GM23248 (cell line): ENCODE measurements around the gene DCLK3. TPM values are rescaled to one million over a fixed set of nuclear protein-coding genes. Genes with fewer than 3 reads are reported as not detected.

Experiments used
- DNase-seq: peaks from one replicate; pipeline ENCODE4 v3.0.0-alpha.2; 2015
- H2AFZ ChIP-seq: fragments of 200-600 bp; sonication (generic); 2 replicates; pipeline ENCODE4 v1.6.1; 2016; ENCODE audit warnings: antibody characterized with exemption
- H3F3A ChIP-seq: fragments of 200-600 bp; sonication (generic); 2 replicates; pipeline ENCODE4 v1.6.1; 2016; ENCODE audit warnings: mild to moderate bottlenecking, antibody characterized with exemption, mixed run types; ENCODE audit not compliant: insufficient read depth
- H3K27ac ChIP-seq: fragments of 200-600 bp; sonication (generic); 2 replicates; pipeline ENCODE4 v1.5.1; 2016; ENCODE audit warnings: mild to moderate bottlenecking
- H3K27me3 ChIP-seq: fragments of 200-600 bp; sonication (generic); replicated peaks from 2 replicates; pipeline ENCODE4 v1.6.1; 2016; ENCODE audit warnings: mild to moderate bottlenecking; ENCODE audit not compliant: insufficient read depth
- H3K36me3 ChIP-seq: fragments of 200-600 bp; sonication (generic); 2 replicates; pipeline ENCODE4 v1.6.1; 2016; ENCODE audit warnings: low read depth, mild to moderate bottlenecking
- H3K4me1 ChIP-seq: fragments of 200-600 bp; sonication (generic); 2 replicates; pipeline ENCODE4 v1.6.1; 2016; ENCODE audit warnings: mild to moderate bottlenecking; ENCODE audit not compliant: insufficient read depth
- H3K4me2 ChIP-seq: fragments of 200-600 bp; sonication (generic); one replicate; pipeline ENCODE4 v1.6.1; 2016; ENCODE audit warnings: mild to moderate bottlenecking; ENCODE audit not compliant: unreplicated experiment
- H3K4me3 ChIP-seq: fragments of 200-600 bp; sonication (generic); 2 replicates; pipeline ENCODE4 v1.5.1; 2016; ENCODE audit warnings: mild to moderate bottlenecking
- H3K79me2 ChIP-seq: fragments of 200-600 bp; sonication (generic); 2 replicates; pipeline ENCODE4 v1.6.1; 2016; ENCODE audit warnings: mild to moderate bottlenecking; ENCODE audit not compliant: insufficient read depth
- H3K9ac ChIP-seq: fragments of 200-600 bp; sonication (generic); 2 replicates; pipeline ENCODE4 v1.6.1; 2016; ENCODE audit warnings: mild to moderate bottlenecking
- H3K9me2 ChIP-seq: fragments of 200-600 bp; sonication (generic); 2 replicates; pipeline ENCODE4 v1.6.1; 2016; ENCODE audit warnings: mixed run types, mild to moderate bottlenecking, moderate library complexity; ENCODE audit not compliant: insufficient read depth
- H3K9me3 ChIP-seq: fragments of 200-600 bp; sonication (generic); one replicate; pipeline ENCODE4 v1.6.1; 2017; ENCODE audit warnings: low read depth
- H4K20me1 ChIP-seq: fragments of 200-600 bp; sonication (generic); 2 replicates; pipeline ENCODE4 v1.6.0; 2016; ENCODE audit not compliant: insufficient read depth
- EZH2 ChIP-seq: fragments of 200-600 bp; sonication (generic); IDR thresholded peaks from 2 replicates; pipeline ENCODE4 v1.6.1; 2018; ENCODE audit warnings: antibody characterized with exemption, mild to moderate bottlenecking; ENCODE audit not compliant: insufficient read depth, poor library complexity, severe bottlenecking
- EZH2phosphoT487 ChIP-seq: fragments of 200-600 bp; sonication (generic); IDR thresholded peaks from 2 replicates; pipeline ENCODE4 v1.6.1; 2018; ENCODE audit warnings: antibody characterized with exemption, moderate library complexity, mild to moderate bottlenecking, low read depth; ENCODE audit not compliant: insufficient read depth
- WGBS, 2 experiments: methylation state at CpG; one replicate each; pipeline ENCODE4 v1.1.6; 2015 to 2017; ENCODE audit warnings: low lambda C conversion rate in 2 of 2, low coverage in 1 of 2; ENCODE audit errors: missing lambda C conversion rate in 2 of 2; 5-methylcytosine and 5-hydroxymethylcytosine counted together
- in situ Hi-C: fragments of 300-500 bp; cut with MboI; formaldehyde crosslinking; loops from 2 replicates; pipeline ENCODE4 v1.15.0; 2020
- polyA plus RNA-seq: library from polyadenylated mRNA; unstranded; fragments of >200 nt; fragmentation: Nextera tagmentation; extraction: Ambion mirVana; gene quantifications from 2 replicates; pipeline ENCODE4 v1.2.1, GENCODE V29; 2016
- total RNA-seq: library from RNA; depleted of rRNA; stranded (reverse); fragments of >200 nt; shearing (Covaris generic); gene quantifications from 2 replicates; pipeline ENCODE4 v1.2.3, GENCODE V29; 2014

Gene DCLK3
- total and polyA plus RNA-seq, 2 experiments from 2014 or later = under 0.01 TPM; not detected in 1

- H2AFZ ChIP-seq = no peak overlapping the region
- no peaks in the 10 kb centered on the region for H3K79me2 ChIP-seq
- no peak for TF ChIP-seq EZH2
- TF ChIP-seq EZH2phosphoT487 = no peak
- no peaks in the 10 kb centered on the region for H3K36me3 ChIP-seq
- no peaks in the 10 kb centered on the region for H3K4me1 ChIP-seq
- no peak overlapping the region for H3K4me2 ChIP-seq
- H4K20me1 ChIP-seq = no peaks in the 10 kb centered on the region
- H3K9ac ChIP-seq = no peak overlapping the region
- H3K4me3 ChIP-seq = no peak overlapping the region
- 11 to 14% methylated on average over 6 of the region's 6 CpGs for WGBS, 2 experiments
- H3K27me3 ChIP-seq = peaks cover 15% of the 10 kb centered on the region
- in situ Hi-C loops = no loop called here
- H3K9me2 ChIP-seq = no peaks in the 10 kb centered on the region
- no peak overlapping the region for H3K27ac ChIP-seq
- no peak for DNase-seq
- no peaks in the 10 kb centered on the region for H3K9me3 ChIP-seq
- H3F3A ChIP-seq = no peaks in the 10 kb centered on the region
Observed at GRCh38 chr3:36750737-36751136, 13.6 kb downstream of the DCLK3 start.

- Histone ChIP-seq H3K79me2 (no peaks in the 10 kb centered on the region), H3F3A (no peaks in the 10 kb centered on the region), H3K9me3 (no peaks in the 10 kb centered on the region), H3K9ac (no peak overlapping the region), H3K27ac (no peak overlapping the region), H3K4me2 (no peak overlapping the region), H3K4me1 (no peaks in the 10 kb centered on the region), H4K20me1 (no peaks in the 10 kb centered on the region), H2AFZ (no peak overlapping the region), H3K27me3 (peaks cover 7% of the 10 kb centered on the region; the same call in 1 of the 2 replicates), H3K9me2 (no peaks in the 10 kb centered on the region), H3K36me3 (no peaks in the 10 kb centered on the region), H3K4me3 (no peak overlapping the region)
- TF ChIP-seq EZH2 (no peak), EZH2phosphoT487 (no peak)
- WGBS, 2 experiments = 66 to 71% methylated on average over 6 of the region's 6 CpGs
- in situ Hi-C loops = no loop called here
- DNase-seq = no peak
Observed at GRCh38 chr3:36744763-36745162, 19.6 kb downstream of the DCLK3 start.

- TF ChIP-seq EZH2 (no peak), EZH2phosphoT487 (no peak)
- WGBS, 2 experiments = 25 to 46% methylated on average over 2 of the region's 2 CpGs
- H3F3A ChIP-seq = no peaks in the 10 kb centered on the region
- no peaks in the 10 kb centered on the region for H3K79me2 ChIP-seq
- H3K27ac ChIP-seq = no peak overlapping the region
- H3K9me2 ChIP-seq = no peaks in the 10 kb centered on the region
- no peak overlapping the region for H2AFZ ChIP-seq
- no peaks in the 10 kb centered on the region for H4K20me1 ChIP-seq
- in situ Hi-C loops = no loop called here
- DNase-seq = no peak
- peaks cover 3% of the 10 kb centered on the region; the same call in 1 of the 2 replicates for H3K27me3 ChIP-seq
- no peaks in the 10 kb centered on the region for H3K4me1 ChIP-seq
- no peak overlapping the region for H3K9ac ChIP-seq
- no peak overlapping the region for H3K4me2 ChIP-seq
- H3K9me3 ChIP-seq = no peaks in the 10 kb centered on the region
- H3K4me3 ChIP-seq = no peak overlapping the region
- H3K36me3 ChIP-seq = no peaks in the 10 kb centered on the region
Observed at GRCh38 chr3:36743826-36744225, 20.5 kb downstream of the DCLK3 start.

GRCh38 chr3:36741285-36741684, 23.1 kb downstream of the DCLK3 start:
- Histone ChIP-seq H3K27me3 (peaks cover 3% of the 10 kb centered on the region; the same call in 1 of the 2 replicates), H3K9me2 (no peaks in the 10 kb centered on the region), H3K9me3 (no peaks in the 10 kb centered on the region), H2AFZ (no peak overlapping the region), H3K79me2 (no peaks in the 10 kb centered on the region), H4K20me1 (no peaks in the 10 kb centered on the region), H3K9ac (no peak overlapping the region), H3K36me3 (no peaks in the 10 kb centered on the region), H3K4me3 (no peak overlapping the region), H3K4me2 (no peak overlapping the region), H3K27ac (no peak overlapping the region), H3F3A (no peaks in the 10 kb centered on the region), H3K4me1 (no peaks in the 10 kb centered on the region)
- peak; percentile 29 for DNase-seq
- WGBS, 2 experiments = 63 to 68% methylated on average over 2 of the region's 2 CpGs
- TF ChIP-seq EZH2 = no peak
- TF ChIP-seq EZH2phosphoT487 = no peak
- in situ Hi-C loops = no loop called here

GRCh38 chr3:36740787-36741186, 23.6 kb downstream of the DCLK3 start:
- DNase-seq = no peak
- Histone ChIP-seq H3F3A (no peaks in the 10 kb centered on the region), H3K4me3 (no peak overlapping the region), H3K4me1 (no peaks in the 10 kb centered on the region), H3K36me3 (no peaks in the 10 kb centered on the region), H3K4me2 (no peak overlapping the region), H3K9me2 (no peaks in the 10 kb centered on the region), H3K27me3 (peaks cover 3% of the 10 kb centered on the region; the same call in 1 of the 2 replicates), H4K20me1 (no peaks in the 10 kb centered on the region), H3K9me3 (no peaks in the 10 kb centered on the region), H2AFZ (no peak overlapping the region), H3K9ac (no peak overlapping the region), H3K27ac (no peak overlapping the region), H3K79me2 (no peaks in the 10 kb centered on the region)
- TF ChIP-seq EZH2 = no peak
- TF ChIP-seq EZH2phosphoT487 = no peak
- WGBS, 2 experiments = 69 to 70% methylated on average over 2 of the region's 2 CpGs
- in situ Hi-C loops = no loop called here
